ENCODE measurements around the gene CSNK2B. TPM values are rescaled to one million over a fixed set of nuclear protein-coding genes. Genes with fewer than 3 reads are reported as not detected.
A peak's percentile ranks its signal among the peaks of the same experiment; 100 is the strongest.

CSNK2B gene
- total and polyA plus RNA-seq, 9 donors, result 107 to 175 (median 137) TPM

DNA sequence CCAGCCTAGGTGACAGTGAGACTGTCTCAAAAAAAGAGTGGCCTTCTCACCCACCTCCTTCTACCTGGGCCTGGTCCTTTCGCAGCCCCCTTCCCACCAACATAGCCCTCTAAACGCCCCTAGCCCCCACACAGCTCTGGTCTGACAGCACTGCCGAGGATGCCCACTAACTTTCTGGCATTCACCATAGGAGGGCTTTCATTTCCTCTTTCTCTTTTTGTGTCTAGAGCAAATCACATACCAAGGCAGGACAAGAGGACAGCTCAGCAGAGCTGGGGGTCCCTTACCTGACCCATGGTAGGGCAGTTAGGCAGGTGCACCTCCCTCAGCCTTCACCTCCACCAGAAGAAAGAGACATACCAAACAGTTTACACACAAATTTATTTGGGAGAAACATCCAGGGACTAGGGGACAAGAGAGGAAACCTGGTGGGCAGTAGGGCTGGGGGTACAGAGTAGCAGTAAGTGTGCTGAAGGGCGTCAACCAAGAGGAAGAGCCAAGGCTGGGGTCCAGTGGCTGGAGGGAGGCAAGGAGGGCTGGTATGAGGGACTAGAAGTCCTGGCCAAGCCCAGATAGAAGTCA lies 10.5 kb downstream of the CSNK2B start:
- no peak overlapping the region for H3K27ac ChIP-seq (ENCODE audit: low read length)
- no peak overlapping the region for H3K4me3 ChIP-seq (ENCODE audit: low read length)
- peaks cover 26% of the 10 kb centered on the region for H3K36me3 ChIP-seq (ENCODE audit: control insufficient read depth, insufficient read depth, low read length)
- 74% methylated on average over 4 of the region's 4 CpGs for WGBS (ENCODE audit: insufficient coverage)
- peaks cover 11% of the 10 kb centered on the region for H3K4me1 ChIP-seq (ENCODE audit: control insufficient read depth, insufficient read depth, low read length)
- H3K9me3 ChIP-seq (replicated peaks; ENCODE audit: control insufficient read depth, low read depth, low read length), result no peaks in the 10 kb centered on the region
- H3K27me3 ChIP-seq (ENCODE audit: control insufficient read depth, insufficient read depth, low read length), result peaks cover 5% of the 10 kb centered on the region
- DNase-seq, result no peak

DNA sequence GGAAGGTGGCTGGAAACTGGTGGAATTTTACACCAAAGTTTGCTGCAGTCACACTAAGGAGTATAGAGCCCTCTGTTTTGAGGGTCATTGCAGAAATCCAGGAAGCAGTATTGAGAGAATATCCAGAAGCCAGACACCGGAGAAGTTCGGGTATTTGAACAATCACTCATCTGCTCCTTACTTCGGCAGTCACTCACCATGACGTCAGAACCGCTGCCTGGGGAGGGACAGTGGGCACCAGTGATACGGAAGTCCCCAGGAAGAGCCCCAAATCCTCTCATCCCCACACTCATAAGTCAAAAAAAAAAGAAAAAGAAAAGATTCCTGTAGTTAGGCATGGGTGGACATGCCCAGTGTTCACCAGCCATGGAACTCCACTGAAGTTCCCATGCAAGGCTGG lies 11.0 kb downstream of the CSNK2B start:
- Histone ChIP-seq H3K27me3 (ENCODE audit: control insufficient read depth, insufficient read depth, low read length) (peaks cover 10% of the 10 kb centered on the region), H3K4me3 (ENCODE audit: low read length) (no peak overlapping the region), H3K4me1 (ENCODE audit: control insufficient read depth, insufficient read depth, low read length) (peaks cover 15% of the 10 kb centered on the region), H3K9me3 (replicated peaks; ENCODE audit: control insufficient read depth, low read depth, low read length) (no peaks in the 10 kb centered on the region), H3K27ac (ENCODE audit: low read length) (no peak overlapping the region), H3K36me3 (ENCODE audit: control insufficient read depth, insufficient read depth, low read length) (peaks cover 21% of the 10 kb centered on the region)
- 80% methylated on average over 1 of the region's 6 CpGs for WGBS (ENCODE audit: insufficient coverage)
- DNase-seq, result no peak

DNA sequence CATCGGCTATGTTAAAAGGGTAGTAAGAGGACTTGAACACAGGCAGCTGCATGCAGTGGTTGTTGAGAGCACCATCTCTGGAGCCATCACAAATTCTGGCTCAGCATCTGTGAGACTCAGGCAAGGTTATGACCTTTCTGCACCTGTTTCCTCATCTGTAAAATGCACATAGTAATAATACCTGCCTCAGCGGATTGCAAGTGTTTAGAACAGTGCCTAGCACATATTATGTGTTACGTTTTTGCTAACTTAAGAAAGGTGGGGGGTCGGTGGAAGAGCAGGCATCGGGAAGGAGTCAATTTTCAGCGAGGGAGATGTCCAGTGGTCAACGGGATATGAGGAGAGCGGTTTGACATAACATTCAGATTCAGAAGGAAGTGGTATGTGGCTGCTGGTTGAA lies 12.1 kb downstream of the CSNK2B start:
- H3K9me3 ChIP-seq (replicated peaks; ENCODE audit: control insufficient read depth, low read depth, low read length), result no peaks in the 10 kb centered on the region
- 51% methylated on average over 6 of the region's 8 CpGs for WGBS (ENCODE audit: insufficient coverage)
- DNase-seq, result no peak
- H3K4me1 ChIP-seq (ENCODE audit: control insufficient read depth, insufficient read depth, low read length), result peaks cover 18% of the 10 kb centered on the region
- peaks cover 12% of the 10 kb centered on the region for H3K36me3 ChIP-seq (ENCODE audit: control insufficient read depth, insufficient read depth, low read length)
- no peak overlapping the region for H3K4me3 ChIP-seq (ENCODE audit: low read length)
- no peak overlapping the region for H3K27ac ChIP-seq (ENCODE audit: low read length)
- H3K27me3 ChIP-seq (ENCODE audit: control insufficient read depth, insufficient read depth, low read length), result peaks cover 12% of the 10 kb centered on the region

DNA sequence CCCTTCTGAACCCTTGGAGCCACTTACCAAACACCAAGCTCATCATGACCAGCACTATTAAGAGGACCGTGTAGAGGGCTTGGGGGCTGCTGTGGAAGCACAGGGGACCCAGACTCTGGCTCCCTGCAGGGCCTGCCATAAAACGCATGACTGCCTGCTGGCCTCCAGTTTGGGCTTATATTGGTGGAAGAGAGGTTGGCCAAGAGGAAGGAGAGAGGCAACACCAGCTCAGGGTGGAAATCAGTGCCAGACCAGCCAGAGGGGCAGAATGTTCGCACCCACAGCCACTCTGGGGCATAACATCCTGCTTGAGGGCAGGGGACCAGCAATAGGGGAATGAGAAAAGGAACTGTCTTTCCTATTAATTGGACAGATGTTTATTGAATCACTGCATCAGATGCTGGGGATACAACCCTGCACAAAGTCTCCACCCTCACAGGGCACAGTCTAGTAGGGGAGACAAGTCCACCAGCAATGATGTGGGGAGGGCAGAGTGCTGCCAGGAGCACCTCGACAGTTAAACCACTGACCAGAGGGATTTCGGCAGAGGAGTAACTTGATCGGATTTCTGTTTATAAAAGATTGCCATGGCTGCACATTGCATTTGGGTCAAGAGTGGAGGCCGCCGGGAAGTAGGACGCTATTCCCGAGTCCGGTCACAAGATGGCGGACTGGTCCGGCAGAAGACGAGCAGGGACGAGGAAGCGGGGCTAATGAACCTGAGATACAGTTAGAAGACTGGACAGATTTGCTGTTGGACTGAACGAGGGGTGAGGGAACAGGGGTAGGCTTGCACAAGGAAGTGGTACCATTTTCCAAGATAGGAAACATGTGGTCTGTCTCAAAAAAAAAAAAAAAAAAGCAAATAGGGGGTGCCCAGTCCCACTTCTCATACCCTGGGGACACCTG lies 14.6 kb downstream of the CSNK2B start, which contains the start of gene LY6G5C:
TSS of gene LY6G5C (minus strand) at position 842 of the 909 bp plus-strand sequence. CDS start at position 148, 694 bp downstream.
- peak; percentile 93 for DNase-seq
- Histone ChIP-seq H3K9me3 (replicated peaks; ENCODE audit: control insufficient read depth, low read depth, low read length) (no peaks in the 10 kb centered on the region), H3K27ac (ENCODE audit: low read length) (peak within 1 kb of the TSS; percentile 59), H3K36me3 (ENCODE audit: control insufficient read depth, insufficient read depth, low read length) (peaks cover 3% of the 10 kb centered on the region), H3K4me3 (ENCODE audit: low read length) (peak within 1 kb of the TSS; percentile 54), H3K4me1 (ENCODE audit: control insufficient read depth, insufficient read depth, low read length) (peaks cover 27% of the 10 kb centered on the region), H3K27me3 (ENCODE audit: control insufficient read depth, insufficient read depth, low read length) (peaks cover 12% of the 10 kb centered on the region)
- 3% methylated on average over 15 of the region's 17 CpGs for WGBS (ENCODE audit: insufficient coverage)

DNA sequence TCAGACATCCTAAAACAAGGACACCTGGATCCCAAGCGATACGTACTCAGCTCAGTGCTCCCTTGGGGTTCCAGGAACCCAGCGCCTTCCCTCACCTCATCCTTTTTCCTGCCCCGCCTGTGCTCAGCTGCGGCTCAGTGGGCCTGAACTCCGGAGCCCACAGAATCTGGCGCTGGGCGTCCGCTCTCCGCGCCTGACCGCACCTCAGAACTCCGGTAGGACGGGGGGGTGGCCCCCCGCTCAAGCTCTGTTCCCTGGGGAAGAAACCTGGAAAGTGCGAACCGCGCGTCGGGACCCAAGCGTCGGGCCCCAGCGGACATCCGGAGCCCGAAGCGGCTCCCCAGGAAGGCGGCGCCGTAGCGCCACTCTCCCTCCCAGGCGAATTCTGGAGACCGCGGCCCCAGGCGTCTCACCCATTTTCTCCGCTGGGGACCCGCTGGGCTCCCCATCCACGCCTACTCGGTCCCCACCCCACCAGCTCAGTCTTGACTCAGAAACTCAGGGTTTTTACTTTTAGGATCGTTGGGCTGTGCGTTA lies 15.3 kb downstream of the CSNK2B start:
- Histone ChIP-seq H3K27me3 (ENCODE audit: control insufficient read depth, insufficient read depth, low read length) (peaks cover 12% of the 10 kb centered on the region), H3K36me3 (ENCODE audit: control insufficient read depth, insufficient read depth, low read length) (peaks cover 10% of the 10 kb centered on the region), H3K27ac (ENCODE audit: low read length) (peak overlapping the region; percentile 20), H3K9me3 (replicated peaks; ENCODE audit: control insufficient read depth, low read depth, low read length) (no peaks in the 10 kb centered on the region), H3K4me3 (ENCODE audit: low read length) (peak overlapping the region; percentile 54), H3K4me1 (ENCODE audit: control insufficient read depth, insufficient read depth, low read length) (peaks cover 27% of the 10 kb centered on the region)
- peak; percentile 44 for DNase-seq
- 1% methylated on average over 33 of the region's 40 CpGs for WGBS (ENCODE audit: insufficient coverage)

DNA sequence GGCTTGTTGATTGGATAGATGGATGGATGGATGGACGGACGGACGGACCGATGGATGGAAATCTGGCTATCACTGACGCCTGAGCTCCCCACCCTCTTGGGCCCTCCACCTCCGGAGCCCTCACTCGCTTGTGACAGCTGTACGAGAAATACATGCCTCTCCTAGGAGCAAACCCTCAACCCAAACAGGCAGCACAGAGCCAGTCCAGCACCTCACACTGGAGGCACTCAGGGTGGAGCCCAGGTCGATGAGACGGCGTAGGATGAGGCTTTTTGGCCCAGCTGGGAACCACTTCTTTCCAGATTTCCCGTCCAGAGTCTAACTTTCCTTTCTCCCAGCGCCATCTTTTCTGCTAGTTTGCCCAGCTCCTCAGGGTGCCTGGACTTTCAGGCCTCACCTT lies 17.7 kb downstream of the CSNK2B start:
- Histone ChIP-seq H3K9me3 (replicated peaks; ENCODE audit: control insufficient read depth, low read depth, low read length) (no peaks in the 10 kb centered on the region), H3K4me1 (ENCODE audit: control insufficient read depth, insufficient read depth, low read length) (peaks cover 27% of the 10 kb centered on the region), H3K4me3 (ENCODE audit: low read length) (no peak overlapping the region), H3K27me3 (ENCODE audit: control insufficient read depth, insufficient read depth, low read length) (peaks cover 12% of the 10 kb centered on the region), H3K27ac (ENCODE audit: low read length) (no peak overlapping the region), H3K36me3 (ENCODE audit: control insufficient read depth, insufficient read depth, low read length) (peaks cover 34% of the 10 kb centered on the region)
- DNase-seq, result no peak
- WGBS (ENCODE audit: insufficient coverage), result 54% methylated on average over 12 of the region's 13 CpGs

DNA sequence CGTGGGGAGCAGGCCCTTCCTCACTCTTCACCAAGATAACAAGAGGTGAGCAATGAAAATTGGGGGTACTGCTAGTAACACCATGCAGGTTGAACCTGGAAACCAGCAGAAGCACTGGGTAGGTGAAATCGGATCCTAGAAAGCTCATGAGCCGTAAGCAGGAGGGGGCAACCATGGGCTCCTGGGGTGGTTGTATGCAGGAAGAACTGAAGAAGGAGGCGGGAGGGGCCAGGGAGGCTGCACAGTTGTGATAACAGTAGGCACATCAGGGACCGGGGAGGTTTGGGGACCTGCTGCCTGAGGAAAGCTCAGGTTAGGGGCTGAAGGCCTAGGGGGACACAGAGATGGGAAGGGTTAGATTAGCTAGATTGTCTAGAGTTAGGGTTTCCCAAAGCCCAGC lies 20.6 kb downstream of the CSNK2B start:
- no peaks in the 10 kb centered on the region for H3K9me3 ChIP-seq (replicated peaks; ENCODE audit: control insufficient read depth, low read depth, low read length)
- H3K4me3 ChIP-seq (ENCODE audit: low read length), result no peak overlapping the region
- peaks cover 62% of the 10 kb centered on the region for H3K36me3 ChIP-seq (ENCODE audit: control insufficient read depth, insufficient read depth, low read length)
- H3K4me1 ChIP-seq (ENCODE audit: control insufficient read depth, insufficient read depth, low read length), result peaks cover 15% of the 10 kb centered on the region
- peaks cover 6% of the 10 kb centered on the region for H3K27me3 ChIP-seq (ENCODE audit: control insufficient read depth, insufficient read depth, low read length)
- 80% methylated on average over 3 of the region's 5 CpGs for WGBS (ENCODE audit: insufficient coverage)
- no peak overlapping the region for H3K27ac ChIP-seq (ENCODE audit: low read length)
- no peak for DNase-seq

DNA sequence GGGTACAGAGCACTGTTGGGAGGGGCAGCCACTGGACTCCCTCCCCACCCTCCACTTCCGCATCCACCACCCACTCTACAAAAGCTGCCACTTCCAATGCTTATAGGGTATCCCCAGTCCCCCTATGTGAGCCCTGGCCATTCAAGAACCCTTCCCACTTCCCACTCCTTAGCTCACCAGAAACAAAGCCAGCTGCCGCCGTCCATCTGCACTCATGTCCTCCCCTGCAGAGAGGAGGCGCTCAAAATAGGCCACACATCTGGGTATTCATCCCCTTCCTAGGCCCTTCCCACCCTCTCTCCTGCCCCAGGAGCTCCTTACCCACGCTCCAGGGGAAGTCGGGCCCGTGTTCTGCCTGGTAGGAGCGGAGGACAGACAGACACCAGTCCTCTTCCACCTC lies 21.4 kb downstream of the CSNK2B start:
- peaks cover 67% of the 10 kb centered on the region for H3K36me3 ChIP-seq (ENCODE audit: control insufficient read depth, insufficient read depth, low read length)
- no peak overlapping the region for H3K27ac ChIP-seq (ENCODE audit: low read length)
- no peak overlapping the region for H3K4me3 ChIP-seq (ENCODE audit: low read length)
- 73% methylated on average over 6 of the region's 8 CpGs for WGBS (ENCODE audit: insufficient coverage)
- H3K27me3 ChIP-seq (ENCODE audit: control insufficient read depth, insufficient read depth, low read length), result peaks cover 1% of the 10 kb centered on the region
- no peaks in the 10 kb centered on the region for H3K9me3 ChIP-seq (replicated peaks; ENCODE audit: control insufficient read depth, low read depth, low read length)
- no peak for DNase-seq
- peaks cover 12% of the 10 kb centered on the region for H3K4me1 ChIP-seq (ENCODE audit: control insufficient read depth, insufficient read depth, low read length)

DNA sequence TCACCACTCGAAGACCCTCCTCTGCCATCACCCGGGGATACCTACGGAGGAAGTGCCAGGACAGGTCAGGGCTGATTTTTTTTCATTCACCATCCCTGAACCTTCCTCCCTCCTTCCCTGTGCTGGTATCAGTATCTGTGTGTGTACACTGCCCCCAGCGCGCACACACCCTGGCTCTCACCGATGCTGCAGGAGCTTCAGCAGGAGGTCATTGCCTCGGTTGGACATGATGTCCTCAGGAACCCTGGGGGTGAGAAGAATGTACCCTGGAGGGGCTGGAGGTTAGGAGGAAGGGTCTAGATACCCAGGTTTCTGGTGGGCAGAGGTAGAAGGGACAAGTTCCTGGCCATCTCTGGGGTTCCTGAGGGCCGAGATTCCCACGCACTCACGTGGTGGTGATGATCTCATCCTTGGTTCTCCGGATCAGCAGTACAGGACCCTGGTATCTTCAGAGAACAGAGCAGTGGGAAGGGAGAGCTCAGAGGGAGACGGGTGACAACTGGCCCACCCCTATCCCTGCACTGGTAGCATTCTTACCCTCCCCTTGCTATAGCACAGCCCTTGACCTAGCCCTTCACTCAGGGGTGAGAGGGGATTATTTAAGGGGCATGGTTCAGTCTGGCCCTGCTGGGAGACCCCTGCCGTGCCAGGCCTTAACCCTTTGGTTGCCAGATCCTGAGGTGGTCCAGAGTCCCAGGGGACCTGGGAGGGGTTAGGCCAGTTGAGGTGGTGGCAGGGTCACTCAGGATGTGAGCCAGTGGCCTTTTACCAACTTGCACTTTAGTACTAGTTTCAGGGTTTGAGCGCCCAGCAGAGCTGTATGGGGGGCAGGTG lies 22.2 kb downstream of the CSNK2B start:
- Histone ChIP-seq H3K4me1 (ENCODE audit: control insufficient read depth, insufficient read depth, low read length) (peaks cover 8% of the 10 kb centered on the region), H3K9me3 (replicated peaks; ENCODE audit: control insufficient read depth, low read depth, low read length) (no peaks in the 10 kb centered on the region), H3K36me3 (ENCODE audit: control insufficient read depth, insufficient read depth, low read length) (peaks cover 74% of the 10 kb centered on the region), H3K4me3 (ENCODE audit: low read length) (no peak overlapping the region), H3K27ac (ENCODE audit: low read length) (no peak overlapping the region), H3K27me3 (ENCODE audit: control insufficient read depth, insufficient read depth, low read length) (no peaks in the 10 kb centered on the region)
- 79% methylated on average over 8 of the region's 14 CpGs for WGBS (ENCODE audit: insufficient coverage)
- no peak for DNase-seq
